Tibial artery (tissue), 4 donors: Measurements from ENCODE around the gene NDUFA13.

ENCODE experiments used
- DNase-seq, 2 donors: peaks; one replicate each; pipeline ENCODE4 v3.0.0-alpha.2; 2019
- H3K27ac ChIP-seq, 2 donors: fragments of 200-600 bp; sonication (generic) in 1 of 2; 1 replicate in 1 of 2; 2 replicates in 1 of 2; pipeline ENCODE4 v1.5.1; 2018 to 2019; ENCODE audit warnings: mild to moderate bottlenecking in 1 of 2
- H3K27me3 ChIP-seq, 2 donors: fragments of 200-600 bp; sonication (generic) in 1 of 2; one replicate each; pipeline versions ENCODE4 v1.5.1 to v1.6.0; 2016 to 2019
- H3K36me3 ChIP-seq, 3 donors: fragments of 200-600 bp; sonication (generic) in 2 of 3; one replicate each; pipeline ENCODE4 v1.5.1; 2016 to 2019; ENCODE audit warnings: mild to moderate bottlenecking in 2 of 3
- H3K4me1 ChIP-seq, 4 donors: fragments of 200-600 bp; sonication (generic) in 2 of 4; 1 replicate in 3 of 4; 2 replicates in 1 of 4; pipeline ENCODE4 v1.5.1; 2016 to 2019
- H3K4me3 ChIP-seq, 2 donors: fragments of 200-600 bp; sonication (generic) in 1 of 2; 1 replicate in 1 of 2; 2 replicates in 1 of 2; pipeline ENCODE4 v1.5.1; 2018 to 2019; ENCODE audit warnings: mild to moderate bottlenecking in 2 of 2
- H3K9me3 ChIP-seq, 3 donors: fragments of 200-600 bp; sonication (generic) in 1 of 3; one replicate each; pipeline ENCODE4 v1.5.1; 2016 to 2019
- intact Hi-C: fragments of 100-400 bp; cut with DNase I; formaldehyde crosslinking; loops from one replicate; pipeline ENCODE4 v1.15.0; 2023; ENCODE audit warnings: low total_unique reads
- TF ChIP-seq, protein P1 (sequence below), 2 experiments: fragments of 200-600 bp in 1 of 2; fragments of 450-650 bp in 1 of 2; IDR thresholded peaks; one replicate each; pipeline ENCODE4 v1.5.1; 2017 to 2019; ENCODE audit warnings: antibody characterized with exemption in 2 of 2, mild to moderate bottlenecking in 1 of 2, moderate library complexity in 1 of 2

The NDUFA13 gene

GRCh38 chr19:19544257-19544953, 28.4 kb downstream of the NDUFA13 start:
- DNase-seq = no peak
- H3K36me3 ChIP-seq = no peaks in the 10 kb centered on the region
- H3K4me1 ChIP-seq = peaks cover 0 to 22% (median 17%) of the 10 kb centered on the region in 4 donors
- no peak overlapping the region for H3K4me3 ChIP-seq
- TF ChIP-seq, protein P1, sequence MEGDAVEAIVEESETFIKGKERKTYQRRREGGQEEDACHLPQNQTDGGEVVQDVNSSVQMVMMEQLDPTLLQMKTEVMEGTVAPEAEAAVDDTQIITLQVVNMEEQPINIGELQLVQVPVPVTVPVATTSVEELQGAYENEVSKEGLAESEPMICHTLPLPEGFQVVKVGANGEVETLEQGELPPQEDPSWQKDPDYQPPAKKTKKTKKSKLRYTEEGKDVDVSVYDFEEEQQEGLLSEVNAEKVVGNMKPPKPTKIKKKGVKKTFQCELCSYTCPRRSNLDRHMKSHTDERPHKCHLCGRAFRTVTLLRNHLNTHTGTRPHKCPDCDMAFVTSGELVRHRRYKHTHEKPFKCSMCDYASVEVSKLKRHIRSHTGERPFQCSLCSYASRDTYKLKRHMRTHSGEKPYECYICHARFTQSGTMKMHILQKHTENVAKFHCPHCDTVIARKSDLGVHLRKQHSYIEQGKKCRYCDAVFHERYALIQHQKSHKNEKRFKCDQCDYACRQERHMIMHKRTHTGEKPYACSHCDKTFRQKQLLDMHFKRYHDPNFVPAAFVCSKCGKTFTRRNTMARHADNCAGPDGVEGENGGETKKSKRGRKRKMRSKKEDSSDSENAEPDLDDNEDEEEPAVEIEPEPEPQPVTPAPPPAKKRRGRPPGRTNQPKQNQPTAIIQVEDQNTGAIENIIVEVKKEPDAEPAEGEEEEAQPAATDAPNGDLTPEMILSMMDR (IDR thresholded peaks at IDR 0.05) = no peak
- H3K27me3 ChIP-seq = peaks cover 0 to 99% of the 10 kb centered on the region in 2 donors
- H3K27ac ChIP-seq = no peak overlapping the region
- intact Hi-C loops = no loop called here
- H3K9me3 ChIP-seq = no peaks in the 10 kb centered on the region

DNA sequence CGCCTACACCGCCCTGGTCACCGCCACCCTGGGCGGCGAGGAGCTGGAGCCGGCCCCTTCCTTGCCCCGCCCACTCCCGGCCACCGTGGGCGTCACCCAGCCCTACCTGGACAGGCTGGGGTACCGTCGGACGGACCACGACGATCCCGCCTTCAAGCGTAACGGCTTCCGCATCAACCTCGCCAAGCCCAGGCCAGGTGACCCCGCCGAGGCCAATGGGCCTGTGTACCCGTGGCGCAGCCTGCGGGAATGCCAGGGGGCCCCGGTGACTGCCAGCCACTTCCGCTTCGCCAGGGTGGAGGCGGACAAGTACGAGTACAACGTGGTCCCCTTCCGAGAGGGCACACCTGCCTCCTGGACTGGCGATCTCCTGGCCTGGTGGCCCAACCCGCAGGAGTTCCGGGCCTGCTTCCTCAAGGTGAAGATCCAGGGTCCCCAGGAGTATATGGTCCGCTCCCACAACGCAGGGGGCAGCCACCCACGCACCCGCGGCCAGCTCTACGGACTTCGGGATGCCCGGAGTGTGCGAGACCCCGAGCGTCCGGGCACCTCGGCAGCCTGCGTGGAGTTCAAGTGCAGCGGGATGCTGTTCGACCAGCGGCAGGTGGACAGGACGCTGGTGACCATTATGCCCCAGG, 29.0 kb downstream of the NDUFA13 start:
- intact Hi-C loops = no loop called here
- TF ChIP-seq, protein P1 (IDR thresholded peaks at IDR 0.05) = no peak
- Histone ChIP-seq H3K9me3 (no peaks in the 10 kb centered on the region), H3K4me3 (no peak overlapping the region), H3K27me3 (peaks cover 0 to 99% of the 10 kb centered on the region in 2 donors), H3K36me3 (no peaks in the 10 kb centered on the region), H3K27ac (no peak overlapping the region), H3K4me1 (peaks cover 0 to 19% (median 14%) of the 10 kb centered on the region in 4 donors)
- no peak for DNase-seq

- H3K27me3 ChIP-seq = peaks cover 0 to 99% of the 10 kb centered on the region in 2 donors
- intact Hi-C loops = no loop called here
- no peak overlapping the region for H3K4me3 ChIP-seq
Observed at GRCh38 chr19:19545707-19546106, 29.7 kb downstream of the NDUFA13 start.

GRCh38 chr19:19546751-19547162, 30.7 kb downstream of the NDUFA13 start:
- Histone ChIP-seq H3K27me3 (peaks cover 0 to 95% of the 10 kb centered on the region in 2 donors), H3K4me1 (peaks cover 0 to 5% (median 0%) of the 10 kb centered on the region in 4 donors), H3K27ac (no peak overlapping the region), H3K9me3 (no peaks in the 10 kb centered on the region), H3K4me3 (no peak overlapping the region), H3K36me3 (no peaks in the 10 kb centered on the region)
- intact Hi-C loops = no loop called here
- TF ChIP-seq, protein P1 (IDR thresholded peaks at IDR 0.05) = no peak
- no peak for DNase-seq

More at GRCh38 chr19:19545707-19546106, 29.7 kb downstream of the NDUFA13 start:
- TF ChIP-seq, protein P1 (IDR thresholded peaks at IDR 0.05) = no peak
- Histone ChIP-seq H3K4me1 (peaks cover 0 to 12% (median 7%) of the 10 kb centered on the region in 4 donors), H3K9me3 (no peaks in the 10 kb centered on the region), H3K27ac (no peak overlapping the region), H3K36me3 (no peaks in the 10 kb centered on the region)
- no peak for DNase-seq

DNA sequence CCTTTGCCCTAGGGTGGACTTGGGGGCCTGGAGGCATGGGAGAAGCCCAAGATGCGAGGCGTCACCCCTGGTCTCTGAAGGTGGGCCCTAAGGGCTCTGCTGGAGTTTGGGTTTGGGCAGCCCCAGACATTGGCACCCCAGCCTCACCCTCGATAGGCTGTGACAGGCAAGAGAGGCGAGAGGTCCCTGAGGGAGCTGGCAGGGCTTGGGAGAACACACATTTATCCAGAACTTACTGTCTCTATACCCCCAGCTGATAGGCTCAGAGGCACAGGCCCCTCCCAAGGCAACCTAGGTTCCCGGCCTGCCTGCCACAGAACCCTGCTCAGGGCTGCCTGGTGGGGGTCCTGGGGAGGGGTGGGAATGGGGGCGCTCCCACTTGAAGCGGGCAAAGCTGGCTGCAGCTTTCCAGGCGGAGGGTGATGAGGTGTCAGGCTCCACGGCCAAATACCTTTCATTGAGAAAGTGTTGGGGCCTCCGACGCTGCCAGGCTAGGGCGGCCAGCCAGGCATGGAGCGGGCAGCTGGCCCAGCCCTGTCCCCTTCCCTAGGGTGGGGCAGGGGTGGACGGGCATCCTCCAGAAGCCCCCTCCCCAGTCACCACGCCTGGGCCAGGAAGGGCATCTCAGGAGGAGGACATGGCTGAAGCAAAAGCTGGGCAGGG, 31.8 kb downstream of the NDUFA13 start:
- Histone ChIP-seq H3K4me3 (no peak overlapping the region), H3K36me3 (no peaks in the 10 kb centered on the region), H3K27ac (no peak overlapping the region), H3K9me3 (no peaks in the 10 kb centered on the region), H3K4me1 (peaks cover 0 to 5% (median 0%) of the 10 kb centered on the region in 4 donors), H3K27me3 (peaks cover 0 to 84% of the 10 kb centered on the region in 2 donors)
- DNase-seq = no peak
- TF ChIP-seq, protein P1 (IDR thresholded peaks at IDR 0.05) = no peak
- intact Hi-C loops = no loop called here
